ENCODE results near the gene C17orf113. TPM values are rescaled to one million over a fixed set of nuclear protein-coding genes. Genes with fewer than 3 reads are reported as not detected.

Gene C17orf113
- total RNA-seq, 1 donor from 2014 or later: 0.10 TPM

Other genes starting within 250 kb of the C17orf113 start
- 3.4 TPM in 2 replicates for gene P3H4, start 238.7 kb downstream of the C17orf113 start, total RNA-seq
- gene FKBP10, start 237.6 kb downstream of the C17orf113 start, total RNA-seq: 0.51 TPM in 1 of 2 replicates, not detected in the other
- 24.3 and 24.9 TPM in 2 replicates for gene NT5C3B, start 214.4 kb downstream of the C17orf113 start, total RNA-seq
- gene KLHL10, start 212.8 kb downstream of the C17orf113 start, total RNA-seq: not detected in 2 replicates
- gene KLHL11, start 185.2 kb downstream of the C17orf113 start, total RNA-seq: 15.5 TPM in 2 replicates
- gene ACLY, start 131.7 kb downstream of the C17orf113 start, total RNA-seq: 159 and 165 TPM in 2 replicates
- 0.47 and 0.49 TPM in 2 replicates for gene ODAD4, start 120.0 kb downstream of the C17orf113 start, total RNA-seq
- 98.4 and 99.3 TPM in 2 replicates for gene CNP, start 83.8 kb downstream of the C17orf113 start, total RNA-seq
- gene DNAJC7, start 33.2 kb downstream of the C17orf113 start, total RNA-seq: 103 and 119 TPM in 2 replicates
- gene NKIRAS2, start 30.5 kb downstream of the C17orf113 start, total RNA-seq: 29.1 and 29.4 TPM in 2 replicates
- not detected in 2 replicates for gene ZNF385C, start 47.9 kb upstream of the C17orf113 start, total RNA-seq
- gene DHX58, start 62.1 kb upstream of the C17orf113 start, total RNA-seq: 76.9 and 80.6 TPM in 2 replicates
- gene KAT2A, start 70.8 kb upstream of the C17orf113 start, total RNA-seq: 38.1 and 38.9 TPM in 2 replicates
- not detected in 2 replicates for gene HSPB9, start 72.2 kb upstream of the C17orf113 start, total RNA-seq
- gene RAB5C, start 104.4 kb upstream of the C17orf113 start, total RNA-seq: 99.0 and 107 TPM in 2 replicates
- 0.41 and 0.59 TPM in 2 replicates for gene KCNH4, start 130.5 kb upstream of the C17orf113 start, total RNA-seq
- 0.39 TPM in 1 of 2 replicates, not detected in the other for gene HCRT, start 134.9 kb upstream of the C17orf113 start, total RNA-seq
- gene GHDC, start 143.9 kb upstream of the C17orf113 start, total RNA-seq: 16.3 and 17.2 TPM in 2 replicates
- 156 TPM in 2 replicates for gene STAT5B, start 225.8 kb upstream of the C17orf113 start, total RNA-seq
- gene STAT5A, start 237.9 kb upstream of the C17orf113 start, total RNA-seq: 160 and 170 TPM in 2 replicates